Cerebellar cortex (tissue), 1 donor: ENCODE results near the gene FBXL15.

Experiments used
- DNase-seq: peaks from one replicate; pipeline ENCODE4 v3.0.0-alpha.2; 2015; ENCODE audit warnings: low spot score

Gene FBXL15

DNA sequence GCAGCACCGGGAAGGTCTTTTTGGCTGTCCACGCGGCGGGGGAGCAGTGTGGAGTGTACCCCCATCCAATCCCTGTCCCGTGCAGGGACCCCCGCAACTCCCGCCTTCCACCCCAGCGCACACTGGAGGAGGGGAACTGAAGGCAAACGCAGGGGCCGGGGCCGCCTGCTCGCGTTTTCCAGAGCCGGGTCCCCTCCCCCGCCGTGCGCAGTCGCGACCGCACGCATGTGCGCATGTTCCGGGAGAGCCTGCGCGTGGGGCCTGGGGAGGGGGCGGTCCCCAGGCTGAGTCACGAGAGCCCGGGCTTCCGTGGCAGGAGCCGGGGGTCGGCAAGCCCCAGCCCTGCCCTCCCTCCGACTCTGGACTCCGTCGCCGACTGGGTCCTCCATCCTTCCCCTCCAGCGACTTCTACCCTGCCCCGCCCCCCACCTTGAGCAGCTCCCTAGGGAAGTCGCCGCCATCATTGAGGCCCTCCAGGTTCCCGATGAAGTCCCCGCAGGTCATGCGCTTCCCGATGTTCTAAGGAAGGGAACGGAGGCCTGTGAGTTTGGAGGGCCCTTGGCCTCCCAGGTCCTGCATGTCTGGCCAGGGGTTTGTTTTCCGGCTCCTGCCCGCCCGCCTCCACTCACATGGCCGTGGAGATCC, 10.1 kb upstream of the FBXL15 start:
- DNase-seq: no peak

DNA sequence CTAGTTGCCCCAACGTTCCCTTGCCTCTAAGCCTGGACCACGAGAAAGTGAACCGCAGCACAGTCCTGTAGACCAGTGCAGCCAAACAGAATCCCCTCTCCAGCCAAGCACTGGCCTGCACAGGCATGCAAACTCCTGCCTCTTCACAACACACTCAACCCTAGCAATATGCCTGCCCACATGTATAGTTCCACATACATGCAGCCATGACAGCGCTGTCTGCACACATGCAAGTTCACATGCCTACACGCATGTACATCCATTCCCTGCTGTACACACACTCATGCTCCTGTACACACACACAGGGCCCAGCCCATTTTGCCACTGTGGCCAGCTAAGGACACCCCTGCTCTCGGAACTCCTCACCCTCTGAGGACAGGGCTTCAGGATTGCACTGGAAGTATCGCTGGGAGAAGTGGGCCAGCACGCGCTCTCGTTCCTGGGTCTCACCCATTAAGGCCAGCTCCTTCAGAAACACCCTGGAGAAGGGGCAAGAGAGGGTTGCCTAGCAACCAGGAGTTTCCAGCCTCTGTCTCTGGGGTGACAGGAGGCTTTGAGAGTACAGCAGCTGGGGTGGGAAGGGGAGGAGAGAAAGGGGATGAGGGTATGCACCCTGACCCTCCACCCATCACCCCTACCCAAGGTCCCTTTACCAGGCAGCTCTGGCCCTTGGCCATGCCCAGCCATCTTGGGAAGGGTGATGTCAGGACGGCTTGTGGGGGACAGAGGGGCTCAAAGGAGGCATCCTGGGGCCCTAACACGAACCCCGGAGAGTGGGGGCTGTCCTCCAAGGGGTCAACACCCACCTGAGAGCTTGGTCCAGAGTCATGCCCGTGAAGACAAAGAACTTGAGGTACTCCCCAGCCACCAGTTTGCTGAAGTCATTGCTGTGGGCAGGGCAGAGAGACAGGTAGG, 9.0 kb upstream of the FBXL15 start:
- no peak for DNase-seq

GRCh38 chr10:102412293-102412692, 8.3 kb upstream of the FBXL15 start:
- DNase-seq: no peak

DNA sequence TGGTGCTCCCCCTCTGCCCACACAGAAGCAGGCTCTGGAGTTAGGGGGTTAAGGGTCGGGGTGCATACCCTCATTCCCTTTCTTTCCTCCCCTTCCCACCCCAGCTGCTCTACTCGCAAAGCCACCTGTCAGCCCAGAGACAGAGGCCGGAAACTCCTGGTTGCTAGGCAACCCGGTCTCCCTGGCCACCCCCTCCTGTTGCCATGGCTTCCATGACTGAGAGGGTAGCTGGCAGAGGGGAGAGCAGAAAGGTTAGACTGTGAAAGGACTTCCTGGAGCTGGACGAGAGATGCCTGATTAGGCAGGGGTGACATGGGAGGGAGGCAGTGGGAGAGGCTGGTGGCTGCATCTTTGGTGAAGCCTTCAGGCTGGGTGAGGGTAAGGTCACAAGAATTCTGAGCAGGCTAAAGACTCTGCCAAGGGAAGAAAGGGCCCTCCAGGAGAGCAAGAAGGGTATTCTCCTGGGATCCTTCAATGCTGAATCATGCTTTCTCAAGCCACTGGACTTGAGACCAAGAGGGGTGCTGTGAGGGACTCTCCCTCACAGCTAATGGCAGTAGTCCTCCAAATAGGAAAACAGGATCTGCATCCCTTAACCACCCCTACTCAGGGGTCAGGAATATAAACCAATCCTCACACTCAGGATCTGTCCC, 7.5 kb upstream of the FBXL15 start:
- DNase-seq: peak; percentile 58

DNA sequence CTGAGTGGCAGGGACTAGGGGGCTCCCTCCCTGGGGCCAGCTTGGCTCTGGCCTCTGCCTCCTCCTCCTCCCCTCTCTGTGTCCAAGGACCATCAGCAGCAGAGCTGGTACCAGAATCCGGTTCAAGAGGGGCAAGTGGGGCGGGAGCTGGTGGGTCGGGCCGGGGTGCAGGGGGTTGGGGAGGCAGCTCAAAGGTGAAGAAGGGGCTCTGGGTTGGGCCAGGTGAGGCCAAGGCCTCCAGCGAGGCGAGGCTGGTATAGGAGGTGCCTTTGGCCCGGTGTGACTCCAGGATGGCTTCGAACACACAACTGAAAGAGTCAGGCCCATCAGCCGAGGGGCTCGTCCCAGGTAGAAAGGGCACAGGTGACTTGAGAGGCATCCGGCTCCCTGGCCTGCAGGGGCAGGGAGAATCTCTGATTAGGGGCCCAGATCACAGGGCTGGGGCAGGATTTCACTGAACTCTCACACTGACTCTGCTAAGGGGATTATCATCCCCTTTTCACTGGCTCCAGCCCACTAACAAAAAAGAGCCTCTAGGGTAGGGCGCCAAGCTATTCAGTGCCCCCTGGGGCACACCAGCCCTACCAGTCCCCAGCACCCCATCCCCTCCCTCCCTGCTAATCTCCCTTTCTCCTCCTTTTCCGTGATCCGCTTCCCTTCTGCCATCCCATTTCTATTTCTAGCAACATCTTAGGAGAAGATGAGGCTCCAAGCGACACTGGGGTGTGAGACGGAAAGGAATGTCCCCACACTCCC, 6.7 kb upstream of the FBXL15 start:
- DNase-seq: no peak

- no peak for DNase-seq
Observed at GRCh38 chr10:102414749-102415148, 5.9 kb upstream of the FBXL15 start.

DNA sequence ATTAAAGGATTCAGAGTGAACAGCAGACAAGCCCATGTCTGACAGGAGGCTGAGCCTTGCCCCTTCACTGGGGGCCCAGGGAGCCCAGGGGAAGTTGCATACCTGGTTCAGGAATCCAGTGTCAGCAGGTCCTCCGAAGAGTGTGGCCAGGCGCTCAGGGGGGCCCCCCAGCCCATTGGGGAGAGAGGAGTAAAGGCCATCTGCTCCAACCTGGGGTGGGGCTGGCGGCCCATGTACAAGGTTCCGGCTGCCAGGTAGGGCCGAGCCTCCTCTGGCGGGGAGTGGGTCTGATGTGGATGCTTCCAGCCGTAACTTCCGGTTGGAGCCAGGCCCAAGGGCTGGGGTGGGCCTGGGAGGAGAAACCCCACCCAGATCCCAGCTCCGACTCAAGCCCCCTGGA, 4.4 kb upstream of the FBXL15 start:
- no peak for DNase-seq

- DNase-seq: no peak
Observed at GRCh38 chr10:102416695-102417094, 3.9 kb upstream of the FBXL15 start.

DNA sequence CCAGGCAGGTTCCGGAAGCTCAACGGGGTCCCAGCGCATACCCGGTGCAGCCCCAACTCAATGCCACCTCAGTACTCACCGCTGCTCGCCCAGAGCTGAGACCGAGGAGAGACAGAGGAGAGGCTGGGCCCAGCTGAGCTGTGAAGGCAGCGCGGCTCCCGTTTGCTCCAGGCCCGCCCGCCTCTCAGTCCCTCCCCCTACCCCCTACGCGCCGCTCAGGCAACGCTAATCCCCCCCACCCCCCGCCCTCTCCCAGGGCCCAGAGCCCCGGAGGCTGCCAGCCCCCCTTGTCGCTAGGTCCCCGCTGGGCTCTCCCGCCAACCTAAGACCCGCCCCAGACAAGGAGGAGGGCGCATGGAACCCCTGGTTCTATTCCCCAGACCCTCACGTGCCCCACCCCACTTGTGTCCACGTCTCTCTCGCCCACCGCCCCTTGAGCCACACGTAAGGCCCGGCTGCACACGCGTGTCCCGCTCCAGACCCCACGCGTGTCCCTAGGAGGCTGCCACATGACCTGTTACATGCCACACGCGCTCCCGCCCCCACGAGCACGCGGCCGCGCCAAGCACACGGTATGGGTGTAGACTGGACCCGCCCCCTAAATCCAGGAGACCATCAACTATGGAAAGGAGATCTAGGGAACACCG, 1.9 kb upstream of the FBXL15 start, which contains the start of gene PSD:
PSD (minus strand) TSS at position 164 of the 647 bp plus-strand sequence. CDS start 1,747 bp downstream, outside the sequence.
- DNase-seq: peak; percentile 44

DNA sequence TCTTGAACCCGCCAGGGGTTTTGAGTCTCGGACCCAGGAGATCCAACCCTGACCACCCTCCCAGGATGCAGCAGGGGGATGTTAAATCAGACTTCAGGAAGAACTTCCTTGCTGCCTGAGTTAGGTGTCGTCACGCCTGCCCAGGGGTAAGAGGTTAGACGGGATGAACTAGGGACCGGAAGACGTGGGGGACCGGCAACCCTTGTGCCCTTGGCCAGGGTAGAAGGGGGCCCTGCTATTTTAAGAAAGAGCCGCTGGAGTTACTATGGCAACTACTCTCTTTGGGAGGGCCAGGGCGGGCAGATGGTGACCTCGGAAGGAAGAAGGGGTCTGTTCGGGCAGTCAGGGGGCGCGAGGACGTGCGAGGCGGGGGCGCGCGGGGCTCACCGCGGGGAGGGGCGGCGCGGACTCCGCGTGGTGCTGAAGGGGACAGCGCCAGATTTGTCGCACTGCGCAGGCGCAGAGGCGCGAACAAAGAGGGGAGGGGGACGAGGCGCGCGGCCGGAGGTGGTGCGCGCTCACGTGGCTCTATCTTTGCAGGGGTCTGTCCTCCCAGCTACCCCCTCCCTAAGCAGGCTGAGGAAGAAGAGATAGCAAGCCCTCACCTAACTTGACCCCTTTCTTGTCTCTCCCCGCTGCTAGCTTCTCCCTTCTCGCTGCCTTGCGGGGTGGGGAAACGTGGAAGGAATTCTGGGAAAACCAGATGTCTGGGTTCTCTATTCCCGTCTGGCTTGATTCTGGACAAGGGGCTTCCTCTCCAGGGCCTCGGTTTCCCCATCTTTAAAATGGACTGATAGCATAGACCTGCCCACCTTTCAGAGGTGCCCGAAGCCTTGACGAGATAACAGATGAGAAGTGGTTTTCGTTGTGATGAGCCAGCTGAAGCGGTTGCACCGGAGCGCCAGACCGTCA, 1.1 kb upstream of the FBXL15 start:
- peak; percentile 70 for DNase-seq

GRCh38 chr10:102420181-102420713, 389 bp upstream of the FBXL15 start:
- DNase-seq: no peak

GRCh38 chr10:102421507-102421756, 796 bp downstream of the FBXL15 start:
- no peak for DNase-seq

- peak; percentile 40 for DNase-seq
Observed at GRCh38 chr10:102421757-102422512, 1.3 kb downstream of the FBXL15 start.

DNA sequence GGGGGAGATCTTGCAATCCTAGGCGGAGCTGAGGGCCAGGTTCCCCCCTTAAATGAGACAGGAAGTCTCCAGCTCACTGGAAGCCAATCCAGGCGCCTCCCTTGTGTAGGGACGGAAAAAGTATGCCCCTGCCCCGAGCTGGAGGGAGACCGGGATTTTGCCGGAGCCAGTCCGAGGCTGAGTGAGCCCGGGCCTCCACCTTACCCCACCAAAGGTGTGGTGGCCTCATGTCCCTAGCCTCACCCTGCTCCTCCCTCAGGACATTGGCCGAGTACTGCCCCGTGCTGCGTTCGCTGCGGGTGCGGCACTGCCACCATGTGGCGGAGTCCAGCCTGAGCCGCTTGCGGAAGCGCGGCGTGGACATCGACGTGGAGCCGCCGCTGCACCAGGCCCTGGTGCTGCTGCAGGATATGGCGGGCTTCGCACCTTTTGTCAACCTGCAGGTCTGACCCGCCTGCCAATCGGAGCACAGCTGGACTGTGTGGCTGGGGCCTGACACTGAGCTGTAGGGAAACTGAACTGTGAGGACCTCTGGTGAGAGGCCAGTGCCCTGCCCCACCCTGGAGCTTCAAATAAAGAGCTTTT, 2.0 kb downstream of the FBXL15 start:
- peak; percentile 70 for DNase-seq

- no peak for DNase-seq
Observed at GRCh38 chr10:102423372-102423968, 2.8 kb downstream of the FBXL15 start.

- DNase-seq: no peak
Observed at GRCh38 chr10:102424145-102424544, 3.5 kb downstream of the FBXL15 start.

- DNase-seq: no peak
Observed at GRCh38 chr10:102424916-102425315, 4.3 kb downstream of the FBXL15 start.

- no peak for DNase-seq
Observed at GRCh38 chr10:102425444-102425843, 4.8 kb downstream of the FBXL15 start.

DNA sequence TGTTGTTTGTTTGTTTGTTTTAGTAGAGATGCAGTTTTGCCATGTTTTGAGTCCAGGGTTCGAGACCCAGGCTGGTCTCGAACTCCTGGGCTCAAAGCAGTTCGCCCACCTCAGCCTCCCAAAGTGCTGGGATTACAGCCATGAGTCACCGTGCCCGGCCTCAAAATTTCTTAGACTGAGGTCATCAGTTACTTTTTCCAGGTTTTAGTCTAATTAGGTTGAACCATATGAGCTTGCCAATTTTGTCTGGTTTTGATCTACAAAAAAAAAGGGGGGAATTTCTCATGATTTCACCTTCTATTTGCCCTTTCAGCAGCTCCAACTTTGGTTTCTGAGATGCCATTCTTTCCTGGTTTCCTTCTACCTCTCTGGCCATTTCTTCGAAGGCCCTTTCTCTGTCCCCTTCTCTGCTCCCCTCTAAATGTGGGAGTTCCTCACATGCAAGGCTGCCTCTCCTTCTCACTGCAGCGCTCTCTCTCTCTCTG, 6.2 kb downstream of the FBXL15 start:
- DNase-seq: no peak
